Measurements from ENCODE around the gene MTRFR. TPM values are rescaled to one million over a fixed set of nuclear protein-coding genes. Genes with fewer than 3 reads are reported as not detected.

MTRFR gene
- total RNA-seq, 1 experiment from 2014 or later = 21.9 TPM

GRCh38 chr12:123267335-123267920 is 34.2 kb downstream of the MTRFR start:
- ChIA-PET POLR2A (ENCODE audit: low non-redundant PET) (no interaction called here), CTCF (no interaction called here)
- H3K9me3 ChIP-seq (ENCODE audit: low read depth, low read length, poor library complexity, severe bottlenecking) = no peaks in the 10 kb centered on the region
- no peak for TF ChIP-seq EZH2 (IDR thresholded peaks at IDR 0.05; ENCODE audit: borderline replicate concordance, low read depth, low read length, poor library complexity, severe bottlenecking)
- TF ChIP-seq, protein P1, sequence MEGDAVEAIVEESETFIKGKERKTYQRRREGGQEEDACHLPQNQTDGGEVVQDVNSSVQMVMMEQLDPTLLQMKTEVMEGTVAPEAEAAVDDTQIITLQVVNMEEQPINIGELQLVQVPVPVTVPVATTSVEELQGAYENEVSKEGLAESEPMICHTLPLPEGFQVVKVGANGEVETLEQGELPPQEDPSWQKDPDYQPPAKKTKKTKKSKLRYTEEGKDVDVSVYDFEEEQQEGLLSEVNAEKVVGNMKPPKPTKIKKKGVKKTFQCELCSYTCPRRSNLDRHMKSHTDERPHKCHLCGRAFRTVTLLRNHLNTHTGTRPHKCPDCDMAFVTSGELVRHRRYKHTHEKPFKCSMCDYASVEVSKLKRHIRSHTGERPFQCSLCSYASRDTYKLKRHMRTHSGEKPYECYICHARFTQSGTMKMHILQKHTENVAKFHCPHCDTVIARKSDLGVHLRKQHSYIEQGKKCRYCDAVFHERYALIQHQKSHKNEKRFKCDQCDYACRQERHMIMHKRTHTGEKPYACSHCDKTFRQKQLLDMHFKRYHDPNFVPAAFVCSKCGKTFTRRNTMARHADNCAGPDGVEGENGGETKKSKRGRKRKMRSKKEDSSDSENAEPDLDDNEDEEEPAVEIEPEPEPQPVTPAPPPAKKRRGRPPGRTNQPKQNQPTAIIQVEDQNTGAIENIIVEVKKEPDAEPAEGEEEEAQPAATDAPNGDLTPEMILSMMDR (conservative IDR thresholded peaks at IDR 0.05; ENCODE audit: low read depth, low read length) = no peak
- no peaks in the 10 kb centered on the region for H3K27me3 ChIP-seq (replicated peaks; ENCODE audit: insufficient read depth, low read depth, low read length, poor library complexity)
- H3K27ac ChIP-seq (ENCODE audit: low read depth, low read length, poor library complexity, severe bottlenecking) = no peak overlapping the region
- peaks cover 2% of the 10 kb centered on the region for H3K36me3 ChIP-seq (ENCODE audit: insufficient read depth, low read length, poor library complexity, severe bottlenecking)
- H3K4me3 ChIP-seq (ENCODE audit: low read depth, low read length, poor library complexity, severe bottlenecking) = no peak overlapping the region
- DNase-seq (ENCODE audit: low spot score) = no peak
- H3K4me1 ChIP-seq (ENCODE audit: insufficient read depth, low read length, poor library complexity, severe bottlenecking) = peaks cover 17% of the 10 kb centered on the region
- BruUV-seq (replicated peaks) = no TSS peak
- intact Hi-C loops (cut with micrococcal nuclease; ENCODE audit: unreplicated experiment) = no loop called here

DNA sequence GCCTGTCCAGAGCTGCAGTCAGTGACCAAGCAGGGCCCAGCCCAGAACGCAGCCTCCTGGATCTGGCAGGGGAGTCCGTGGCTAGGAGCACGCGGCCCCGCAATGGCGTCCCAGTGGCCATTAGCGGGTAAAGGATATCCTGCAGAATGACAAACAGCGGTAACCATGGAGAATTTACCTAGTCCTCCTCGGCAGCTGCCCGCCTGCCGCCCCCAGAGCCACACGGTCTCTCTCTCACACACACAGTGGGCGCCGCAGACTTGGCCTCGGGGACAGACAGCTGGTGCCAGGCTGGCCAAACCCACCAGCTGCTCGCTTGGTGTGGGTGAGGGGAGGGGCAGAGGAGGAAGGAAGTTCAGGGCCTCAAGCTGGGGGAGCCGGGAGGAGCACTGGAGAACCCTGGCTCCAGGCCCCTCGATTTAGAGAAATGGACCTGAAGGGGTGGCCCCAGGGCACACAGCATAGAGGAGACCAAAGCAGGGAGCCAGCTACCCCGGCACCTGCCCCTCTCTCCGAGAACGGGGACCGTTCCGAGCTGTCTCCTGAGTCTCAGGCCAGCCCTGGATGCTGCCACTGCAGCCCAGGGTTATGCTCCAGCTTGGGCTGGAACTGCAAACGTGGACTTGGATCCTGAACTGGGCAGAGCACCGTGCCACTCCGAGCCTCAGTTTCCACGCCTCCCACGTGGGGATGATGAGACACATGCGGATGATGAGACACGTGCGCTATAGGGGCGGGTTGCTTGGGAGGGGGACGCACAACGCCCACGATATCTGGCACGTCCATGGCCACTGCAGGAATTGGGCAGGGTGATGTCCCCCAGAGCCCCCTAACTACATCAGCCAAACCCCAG is 35.0 kb downstream of the MTRFR start:
- POLR2A ChIA-PET (ENCODE audit: low non-redundant PET) = no interaction called here
- no peak for DNase-seq (ENCODE audit: low spot score)
- intact Hi-C loops (cut with micrococcal nuclease; ENCODE audit: unreplicated experiment) = no loop called here

DNA sequence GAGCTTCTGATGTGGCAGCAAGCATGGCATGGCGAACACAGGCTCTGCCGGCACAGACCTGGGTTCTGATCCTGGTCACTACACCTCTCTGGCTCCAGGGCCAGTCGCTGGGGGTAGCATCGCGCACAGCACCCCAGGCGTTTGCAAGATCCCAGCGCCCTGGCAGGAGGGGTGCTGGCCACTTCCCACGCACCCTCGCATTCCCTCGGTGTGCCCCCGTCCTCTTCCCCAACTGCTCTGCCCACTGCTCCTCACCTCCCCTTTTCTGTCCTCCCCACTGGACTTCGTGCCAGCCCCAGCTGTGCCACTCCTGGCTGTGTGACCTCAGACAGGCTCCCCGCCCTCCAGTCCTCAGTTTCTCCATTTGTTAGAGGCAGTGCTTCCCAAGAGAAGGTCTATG is 35.6 kb downstream of the MTRFR start:
- no peaks in the 10 kb centered on the region for H3K27me3 ChIP-seq (replicated peaks; ENCODE audit: insufficient read depth, low read depth, low read length, poor library complexity)
- peaks cover 2% of the 10 kb centered on the region for H3K36me3 ChIP-seq (ENCODE audit: insufficient read depth, low read length, poor library complexity, severe bottlenecking)
- TF ChIP-seq, protein P1 (conservative IDR thresholded peaks at IDR 0.05; ENCODE audit: low read depth, low read length) = no peak
- no peak for TF ChIP-seq EZH2 (IDR thresholded peaks at IDR 0.05; ENCODE audit: borderline replicate concordance, low read depth, low read length, poor library complexity, severe bottlenecking)
- H3K27ac ChIP-seq (ENCODE audit: low read depth, low read length, poor library complexity, severe bottlenecking) = peak overlapping the region; percentile 71
- H3K4me3 ChIP-seq (ENCODE audit: low read depth, low read length, poor library complexity, severe bottlenecking) = no peak overlapping the region
- H3K4me1 ChIP-seq (ENCODE audit: insufficient read depth, low read length, poor library complexity, severe bottlenecking) = peaks cover 16% of the 10 kb centered on the region
- no peaks in the 10 kb centered on the region for H3K9me3 ChIP-seq (ENCODE audit: low read depth, low read length, poor library complexity, severe bottlenecking)
- ChIA-PET POLR2A (ENCODE audit: low non-redundant PET) (no interaction called here), CTCF (no interaction called here)
- no peak for DNase-seq (ENCODE audit: low spot score)
- intact Hi-C loops (cut with micrococcal nuclease; ENCODE audit: unreplicated experiment) = no loop called here
- BruUV-seq (replicated peaks) = no TSS peak

More for the DNA sequence above, 35.0 kb downstream of the MTRFR start:
- peak overlapping the region; percentile 71 for H3K27ac ChIP-seq (ENCODE audit: low read depth, low read length, poor library complexity, severe bottlenecking)
- BruUV-seq (replicated peaks) = no TSS peak
- no peak overlapping the region for H3K4me3 ChIP-seq (ENCODE audit: low read depth, low read length, poor library complexity, severe bottlenecking)
- CTCF ChIA-PET = no interaction called here
- no peaks in the 10 kb centered on the region for H3K27me3 ChIP-seq (replicated peaks; ENCODE audit: insufficient read depth, low read depth, low read length, poor library complexity)
- TF ChIP-seq, protein P1 (conservative IDR thresholded peaks at IDR 0.05; ENCODE audit: low read depth, low read length) = no peak
- no peak for TF ChIP-seq EZH2 (IDR thresholded peaks at IDR 0.05; ENCODE audit: borderline replicate concordance, low read depth, low read length, poor library complexity, severe bottlenecking)
- peaks cover 2% of the 10 kb centered on the region for H3K36me3 ChIP-seq (ENCODE audit: insufficient read depth, low read length, poor library complexity, severe bottlenecking)
- no peaks in the 10 kb centered on the region for H3K9me3 ChIP-seq (ENCODE audit: low read depth, low read length, poor library complexity, severe bottlenecking)
- peaks cover 20% of the 10 kb centered on the region for H3K4me1 ChIP-seq (ENCODE audit: insufficient read depth, low read length, poor library complexity, severe bottlenecking)

All from A673 (cell line).